GM21390 (cell line): ENCODE measurements around the gene NIPBL.
"Not testable (repeated sequence)": the region's sequence is repeated elsewhere in the genome, so short reads cannot be mapped to it uniquely, and the experiment has no call there.

Experiments used
- ATAC-seq: cut with Tn5 transposase; IDR thresholded peaks from one replicate; pipeline ENCODE4 v1.9.1; 2021; ENCODE audit not compliant: unreplicated experiment

NIPBL gene

GRCh38 chr5:36901077-36901476 is 24.5 kb downstream of the NIPBL start:
- ATAC-seq: not testable (repeated sequence)

- ATAC-seq: no peak
These were observed 25.3 kb downstream of the NIPBL start for GRCh38 chr5:36901856-36902255.

GRCh38 chr5:36902353-36902752 is 25.8 kb downstream of the NIPBL start:
- ATAC-seq: no peak

- no peak for ATAC-seq
These were observed 28.1 kb downstream of the NIPBL start for GRCh38 chr5:36904677-36905076.

- no peak for ATAC-seq
These were observed 32.1 kb downstream of the NIPBL start for GRCh38 chr5:36908544-36909260.

GRCh38 chr5:36915653-36916052 is 39.1 kb downstream of the NIPBL start:
- ATAC-seq: no peak

GRCh38 chr5:36916614-36917013 is 40.0 kb downstream of the NIPBL start:
- ATAC-seq: not testable (repeated sequence)

GRCh38 chr5:36917358-36917757 is 40.8 kb downstream of the NIPBL start:
- ATAC-seq: not testable (repeated sequence)

- no peak for ATAC-seq
These were observed 42.7 kb downstream of the NIPBL start for GRCh38 chr5:36919238-36919637.

GRCh38 chr5:36919650-36920049 is 43.1 kb downstream of the NIPBL start:
- ATAC-seq: no peak

GRCh38 chr5:36928947-36929346 is 52.4 kb downstream of the NIPBL start:
- no peak for ATAC-seq

- ATAC-seq: no peak
These were observed 52.9 kb downstream of the NIPBL start for GRCh38 chr5:36929438-36929837.

- no peak for ATAC-seq
These were observed 55.5 kb downstream of the NIPBL start for GRCh38 chr5:36932056-36932455.

GRCh38 chr5:36932699-36933098 is 56.1 kb downstream of the NIPBL start:
- ATAC-seq: no peak

- no peak for ATAC-seq
These were observed 58.3 kb downstream of the NIPBL start for GRCh38 chr5:36934740-36935356.

- no peak for ATAC-seq
These were observed 59.2 kb downstream of the NIPBL start for GRCh38 chr5:36935805-36936204.

- ATAC-seq: no peak
These were observed 59.7 kb downstream of the NIPBL start for GRCh38 chr5:36936309-36936708.

GRCh38 chr5:36938129-36938528 is 61.6 kb downstream of the NIPBL start:
- no peak for ATAC-seq

- no peak for ATAC-seq
These were observed 63.6 kb downstream of the NIPBL start for GRCh38 chr5:36939969-36940858.

GRCh38 chr5:36943584-36943983 is 67.0 kb downstream of the NIPBL start:
- no peak for ATAC-seq

- ATAC-seq: no peak
These were observed 67.5 kb downstream of the NIPBL start for GRCh38 chr5:36944024-36944423.
